ENCODE results near the gene MYRIP.
"Not testable (repeated sequence)": the region's sequence is repeated elsewhere in the genome, so short reads cannot be mapped to it uniquely, and the experiment has no call there.

Gene MYRIP

GRCh38 chr3:39809181-39809994, at the start of gene MYRIP:
TSS of gene MYRIP (plus strand) at chr3:39809609. CDS start at chr3:39900817, 91,208 bp downstream.
- peak; percentile 82 for DNase-seq

- DNase-seq = no peak
Observed at GRCh38 chr3:39760325-39760724, 49.1 kb upstream of the MYRIP start.

GRCh38 chr3:39762537-39763070, 46.8 kb upstream of the MYRIP start:
- peak; percentile 77 for DNase-seq

GRCh38 chr3:39763390-39763789, 46.0 kb upstream of the MYRIP start:
- DNase-seq = no peak

- DNase-seq = no peak
Observed at GRCh38 chr3:39765575-39765974, 43.8 kb upstream of the MYRIP start.

GRCh38 chr3:39766433-39766832, 43.0 kb upstream of the MYRIP start:
- DNase-seq = no peak

GRCh38 chr3:39766909-39767308, 42.5 kb upstream of the MYRIP start:
- not testable (repeated sequence) for DNase-seq

GRCh38 chr3:39778168-39778567, 31.2 kb upstream of the MYRIP start:
- DNase-seq = not testable (repeated sequence)

- DNase-seq = no peak
Observed at GRCh38 chr3:39779511-39780230, 29.7 kb upstream of the MYRIP start.

- peak; percentile 42 for DNase-seq
Observed at GRCh38 chr3:39780352-39780751, 29.1 kb upstream of the MYRIP start.

GRCh38 chr3:39781025-39781424, 28.4 kb upstream of the MYRIP start:
- no peak for DNase-seq

- DNase-seq = no peak
Observed at GRCh38 chr3:39781632-39782031, 27.8 kb upstream of the MYRIP start.

- DNase-seq = no peak
Observed at GRCh38 chr3:39783680-39784079, 25.7 kb upstream of the MYRIP start.

- DNase-seq = no peak
Observed at GRCh38 chr3:39784922-39785321, 24.5 kb upstream of the MYRIP start.

GRCh38 chr3:39788128-39788883, 21.1 kb upstream of the MYRIP start:
- DNase-seq = no peak

GRCh38 chr3:39791603-39792002, 17.8 kb upstream of the MYRIP start:
- DNase-seq = no peak

GRCh38 chr3:39794880-39795279, 14.5 kb upstream of the MYRIP start:
- DNase-seq = no peak

- peak; percentile 18 for DNase-seq
Observed at GRCh38 chr3:39801216-39801615, 8.2 kb upstream of the MYRIP start.

GRCh38 chr3:39802486-39802885, 6.9 kb upstream of the MYRIP start:
- DNase-seq = not testable (repeated sequence)

GRCh38 chr3:39803956-39804355, 5.5 kb upstream of the MYRIP start:
- DNase-seq = no peak

GRCh38 chr3:39804951-39805350, 4.5 kb upstream of the MYRIP start:
- peak; percentile 16 for DNase-seq

- DNase-seq = no peak
Observed at GRCh38 chr3:39805650-39806049, 3.8 kb upstream of the MYRIP start.

GRCh38 chr3:39806820-39807219, 2.6 kb upstream of the MYRIP start:
- DNase-seq = no peak
